RWPE2 (cell line): ENCODE results near the gene HRH2.
A peak's percentile ranks its signal among the peaks of the same experiment; 100 is the strongest.

Source experiments
- ATAC-seq: fragments of 200-7000 bp; cut with Tn5 transposase; 3 replicates; pipeline ENCODE4 v1.9.1; 2021; ENCODE audit warnings: low read depth
- DNase-seq: peaks from one replicate; pipeline ENCODE4 v3.0.0-alpha.2; 2020; ENCODE audit warnings: low spot score
- H3K27ac ChIP-seq: fragments of 450-650 bp; 2 replicates; pipeline ENCODE4 v1.5.1; 2017; ENCODE audit warnings: mild to moderate bottlenecking; ENCODE audit not compliant: poor library complexity, severe bottlenecking
- H3K27me3 ChIP-seq: fragments of 250-450 bp; sonication (Bioruptor Pico); 2 replicates; pipeline ENCODE4 v1.5.1; 2021; ENCODE audit warnings: mild to moderate bottlenecking, moderate library complexity; ENCODE audit not compliant: insufficient read depth, poor library complexity, severe bottlenecking
- H3K36me3 ChIP-seq: fragments of 250-450 bp; sonication (Bioruptor Pico); 2 replicates; pipeline ENCODE4 v1.5.1; 2020; ENCODE audit warnings: low read depth, mild to moderate bottlenecking, moderate library complexity
- H3K4me1 ChIP-seq: fragments of 250-450 bp; sonication (Bioruptor Pico); 2 replicates; pipeline ENCODE4 v1.5.1; 2021; ENCODE audit warnings: mild to moderate bottlenecking, moderate library complexity; ENCODE audit not compliant: insufficient read depth, poor library complexity, severe bottlenecking
- H3K4me3 ChIP-seq: fragments of 250-450 bp; sonication (Bioruptor Pico); 2 replicates; pipeline ENCODE4 v1.5.1; 2021; ENCODE audit warnings: mild to moderate bottlenecking, moderate library complexity; ENCODE audit not compliant: severe bottlenecking
- H3K9me3 ChIP-seq: fragments of 250-450 bp; sonication (Bioruptor Pico); 2 replicates; pipeline ENCODE4 v1.5.1; 2021; ENCODE audit warnings: mild to moderate bottlenecking, moderate library complexity; ENCODE audit not compliant: severe bottlenecking
- CTCF ChIP-seq: fragments of 450-650 bp; IDR thresholded peaks from one replicate; pipeline ENCODE4 v1.5.1; 2017; ENCODE audit warnings: mild to moderate bottlenecking, moderate library complexity; ENCODE audit not compliant: poor library complexity, severe bottlenecking

The HRH2 gene

GRCh38 chr5:175682664-175683063, 24.8 kb downstream of the HRH2 start:
- no peak for TF ChIP-seq CTCF
- Histone ChIP-seq H3K4me3 (no peak overlapping the region), H3K36me3 (no peaks in the 10 kb centered on the region), H3K27ac (no peak overlapping the region), H3K4me1 (no peaks in the 10 kb centered on the region), H3K9me3 (no peaks in the 10 kb centered on the region), H3K27me3 (peaks cover 50% of the 10 kb centered on the region)
- DNase-seq (peak; percentile 43), ATAC-seq (no peak)

GRCh38 chr5:175683231-175683630, 25.4 kb downstream of the HRH2 start:
- DNase-seq (peak; percentile 62), ATAC-seq (no peak)
- Histone ChIP-seq H3K36me3 (no peaks in the 10 kb centered on the region), H3K9me3 (no peaks in the 10 kb centered on the region), H3K27me3 (peaks cover 49% of the 10 kb centered on the region), H3K4me1 (no peaks in the 10 kb centered on the region), H3K4me3 (no peak overlapping the region), H3K27ac (no peak overlapping the region)
- no peak for TF ChIP-seq CTCF

- TF ChIP-seq CTCF = no peak
- H3K4me3 ChIP-seq = no peak overlapping the region
- peak; percentile 49 for DNase-seq
- H3K27me3 ChIP-seq = peaks cover 47% of the 10 kb centered on the region
- no peak for ATAC-seq
- H3K9me3 ChIP-seq = no peaks in the 10 kb centered on the region
- no peak overlapping the region for H3K27ac ChIP-seq
- H3K36me3 ChIP-seq = no peaks in the 10 kb centered on the region
- H3K4me1 ChIP-seq = no peaks in the 10 kb centered on the region
Measured at GRCh38 chr5:175683921-175684320, 26.1 kb downstream of the HRH2 start.

- DNase-seq (peak; percentile 12), ATAC-seq (no peak)
- H3K9me3 ChIP-seq = no peaks in the 10 kb centered on the region
- peaks cover 47% of the 10 kb centered on the region for H3K27me3 ChIP-seq
- no peak for TF ChIP-seq CTCF
- no peak overlapping the region for H3K4me3 ChIP-seq
- no peaks in the 10 kb centered on the region for H3K36me3 ChIP-seq
- no peaks in the 10 kb centered on the region for H3K4me1 ChIP-seq
- no peak overlapping the region for H3K27ac ChIP-seq
Measured at GRCh38 chr5:175684931-175685330, 27.1 kb downstream of the HRH2 start.

GRCh38 chr5:175685701-175686350, 28.0 kb downstream of the HRH2 start:
- Histone ChIP-seq H3K27me3 (peaks cover 47% of the 10 kb centered on the region), H3K36me3 (no peaks in the 10 kb centered on the region), H3K4me1 (no peaks in the 10 kb centered on the region), H3K4me3 (no peak overlapping the region), H3K9me3 (no peaks in the 10 kb centered on the region), H3K27ac (no peak overlapping the region)
- no peak for TF ChIP-seq CTCF
- ATAC-seq = no peak
- DNase-seq = peak; percentile 45
